ENCODE data around the gene RARB.

Gene RARB

DNA sequence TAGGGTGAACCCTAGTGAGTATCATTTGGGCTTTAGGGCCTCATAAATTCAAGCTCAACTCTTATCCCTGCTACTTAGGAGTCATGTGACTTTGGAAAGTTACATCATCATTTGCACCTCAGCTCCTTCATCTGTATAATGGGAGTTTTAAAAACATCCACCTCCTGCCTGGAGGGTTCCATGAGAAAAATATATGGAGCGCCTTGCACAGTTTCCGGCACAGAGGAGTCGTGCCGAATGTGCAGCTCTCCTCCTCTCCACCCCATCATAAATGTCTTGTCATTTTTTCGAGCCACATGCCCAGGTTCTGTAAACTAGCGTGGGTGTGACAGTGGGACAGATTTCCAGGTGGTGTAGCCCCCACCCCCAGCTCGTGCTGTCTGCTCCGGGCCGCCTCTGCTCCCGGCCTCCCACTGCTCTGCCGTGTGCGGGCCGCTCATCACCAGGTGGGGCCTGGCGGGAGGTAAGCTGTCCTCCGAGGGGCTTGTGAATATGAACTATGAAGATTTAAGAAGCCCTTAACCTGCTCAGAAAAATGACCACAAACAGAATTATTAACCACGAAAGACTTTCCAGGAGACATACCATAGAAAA is 146.2 kb downstream of the RARB start:
- DNase-seq (ENCODE audit: low read depth in 3 of 3, low spot score in 1 of 3), result no peak

DNA sequence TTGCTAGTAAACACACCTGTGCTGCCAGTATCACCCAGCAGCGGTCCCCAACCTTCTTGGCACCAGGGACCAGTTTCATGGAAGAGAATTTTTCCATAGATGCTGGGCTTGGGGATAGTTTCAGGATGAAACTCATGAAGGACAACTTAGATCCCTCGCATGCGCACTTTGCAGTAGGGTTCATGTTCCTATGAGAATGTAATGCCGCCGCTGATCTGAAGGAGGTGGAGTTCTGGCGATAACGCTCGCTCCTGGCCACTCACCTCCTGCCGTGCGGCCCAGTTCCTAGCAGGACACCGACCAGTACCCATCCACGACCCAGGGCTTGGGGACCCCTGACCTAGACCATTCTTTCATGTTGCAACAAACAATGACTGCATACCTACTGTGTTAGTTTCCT is 146.9 kb downstream of the RARB start:
- DNase-seq (ENCODE audit: low read depth in 3 of 3, low spot score in 1 of 3), result no peak

DNA sequence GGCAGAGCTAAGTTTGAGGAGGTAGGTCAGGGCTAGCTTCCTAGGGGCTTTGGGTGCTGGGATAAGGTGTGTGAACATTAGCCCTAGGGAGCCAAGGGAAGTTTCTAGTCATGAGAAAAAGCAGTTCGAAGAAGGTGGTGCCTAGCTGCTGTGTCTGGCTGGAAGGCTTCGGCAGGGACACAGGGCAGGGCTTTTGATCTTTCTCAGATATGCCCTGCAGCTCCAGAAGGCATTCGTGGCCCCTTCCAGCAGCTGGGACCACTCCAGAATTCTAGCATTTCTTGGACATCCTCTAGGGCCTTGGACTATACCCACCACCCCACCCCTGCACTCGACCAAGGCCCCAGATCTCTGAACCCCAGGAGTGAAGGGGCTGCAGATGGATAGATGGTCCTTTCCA is 148.1 kb downstream of the RARB start:
- no peak for DNase-seq (ENCODE audit: low read depth in 3 of 3, low spot score in 1 of 3)

DNA sequence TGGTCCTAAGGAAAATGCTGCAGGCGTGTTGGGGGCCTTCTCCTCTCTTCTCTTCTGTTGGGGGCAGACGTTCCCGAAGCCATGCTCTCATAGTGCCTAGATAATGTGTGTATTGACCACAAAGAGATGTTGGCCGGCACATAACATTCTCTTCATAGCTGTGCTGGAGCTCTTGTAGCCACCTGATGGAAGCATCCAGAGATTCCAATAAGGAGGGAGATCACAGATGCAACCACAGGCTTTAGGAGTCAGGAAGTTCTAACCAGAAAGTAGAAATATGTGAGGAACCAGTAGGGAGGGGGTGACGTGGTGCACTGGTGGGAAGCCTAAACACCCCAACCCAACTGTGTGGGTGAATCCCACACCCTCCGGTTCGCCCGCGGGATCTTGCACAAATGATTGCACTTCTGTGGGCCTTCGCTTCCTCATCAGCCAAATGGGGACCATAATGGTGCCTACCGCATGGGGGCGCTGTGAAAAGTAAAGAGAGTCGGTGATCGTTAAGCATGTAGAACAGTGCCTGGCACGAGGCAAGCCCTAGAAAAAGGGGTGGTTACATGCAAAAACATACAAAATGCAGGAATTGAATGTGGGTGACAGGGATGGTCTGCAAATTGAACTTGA is 148.9 kb downstream of the RARB start:
- DNase-seq (ENCODE audit: low read depth in 3 of 3, low spot score in 1 of 3), result no peak

DNA sequence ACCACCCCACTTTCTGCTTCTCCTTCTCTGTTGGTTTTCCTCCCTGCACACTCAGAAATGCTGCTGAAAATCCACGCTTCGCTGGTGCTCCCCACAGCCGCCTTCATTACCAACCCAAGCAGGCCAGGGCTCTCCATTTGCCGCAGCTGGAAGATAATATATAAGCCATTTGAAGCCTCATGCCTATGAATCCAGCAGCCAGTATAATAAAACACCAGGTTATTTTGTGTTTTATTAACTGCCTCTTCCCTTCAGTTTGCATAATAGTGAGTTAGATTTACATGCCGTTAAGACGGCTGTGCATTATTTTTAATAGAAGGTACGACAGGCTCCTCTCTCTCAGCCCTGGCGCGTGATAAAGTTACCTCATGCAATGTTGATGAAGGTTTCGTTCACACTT is 150.0 kb downstream of the RARB start:
- no peak for DNase-seq (ENCODE audit: low read depth in 3 of 3, low spot score in 1 of 3)

DNA sequence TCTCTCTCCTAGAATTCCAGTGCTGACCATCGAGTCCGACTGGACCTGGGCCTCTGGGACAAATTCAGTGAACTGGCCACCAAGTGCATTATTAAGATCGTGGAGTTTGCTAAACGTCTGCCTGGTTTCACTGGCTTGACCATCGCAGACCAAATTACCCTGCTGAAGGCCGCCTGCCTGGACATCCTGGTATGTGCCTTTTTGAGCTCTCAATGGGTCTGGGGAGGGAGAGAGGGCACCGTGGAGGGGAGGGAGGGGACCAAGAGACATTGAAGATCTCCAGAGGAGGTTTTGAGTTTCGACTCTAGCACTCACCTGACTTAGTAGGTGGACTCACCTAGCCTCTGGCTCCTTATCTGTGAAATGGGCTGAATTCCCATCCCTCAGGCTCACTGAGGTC is 152.5 kb downstream of the RARB start:
- no peak for DNase-seq (ENCODE audit: low read depth in 3 of 3, low spot score in 1 of 3)

DNA sequence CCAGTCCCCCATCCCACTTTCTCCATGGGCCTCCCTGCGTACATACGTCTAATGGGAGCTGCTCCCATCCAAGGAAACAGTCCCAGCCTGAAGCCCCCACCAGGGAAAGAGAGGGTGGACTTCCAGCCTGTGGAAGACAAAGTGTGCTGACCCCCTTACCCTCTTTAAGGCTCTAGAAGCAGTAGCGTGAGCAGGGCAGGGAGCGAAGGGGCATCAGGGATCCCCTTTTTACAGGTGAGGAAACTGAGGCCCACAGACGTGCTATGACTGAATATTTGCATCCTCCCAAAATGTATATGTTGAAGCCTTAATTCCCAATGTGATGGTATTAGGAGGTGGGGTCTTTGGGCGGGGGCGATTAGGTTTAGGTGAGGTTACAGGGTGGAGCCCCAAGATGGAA is 153.3 kb downstream of the RARB start:
- no peak for DNase-seq (ENCODE audit: low read depth in 3 of 3, low spot score in 1 of 3)

DNA sequence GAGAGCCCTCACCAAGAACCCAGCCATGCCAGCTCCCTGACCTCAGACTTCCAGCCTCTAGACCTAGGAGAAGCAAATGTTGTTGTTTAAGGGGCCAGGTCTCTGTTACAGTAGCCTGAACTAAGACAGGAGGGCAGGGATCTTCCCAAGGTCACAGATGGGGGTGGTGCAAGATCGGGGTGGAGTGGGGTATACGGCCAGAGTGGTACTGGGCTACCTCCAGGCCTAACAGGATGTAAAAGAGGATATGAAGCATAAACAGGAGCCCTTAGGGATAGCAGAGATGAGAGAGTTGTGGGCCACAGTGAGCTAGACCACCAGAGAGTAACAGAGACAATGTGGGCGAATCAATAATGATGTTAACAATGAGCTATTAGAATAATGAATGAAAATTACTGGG is 153.8 kb downstream of the RARB start:
- no peak for DNase-seq (ENCODE audit: low read depth in 3 of 3, low spot score in 1 of 3)

DNA sequence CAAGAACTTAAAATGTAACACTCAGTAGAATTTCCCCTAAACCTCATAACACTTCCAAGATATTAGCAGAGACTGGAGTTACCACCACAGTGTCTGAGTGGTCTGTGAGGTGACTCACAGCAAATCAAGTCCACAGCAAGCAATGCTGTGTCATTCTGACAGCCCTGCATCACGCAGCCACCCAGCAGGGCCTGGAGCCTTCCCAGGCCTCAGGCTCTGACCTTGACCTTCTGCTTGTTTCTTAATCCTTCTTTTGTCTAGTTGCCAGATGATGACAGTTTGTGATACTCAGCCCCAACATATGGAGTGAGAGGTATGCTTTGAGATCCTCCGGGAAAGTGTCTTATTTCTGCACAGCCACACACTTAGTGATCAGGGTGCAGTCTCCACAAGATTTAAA is 154.2 kb downstream of the RARB start:
- no peak for DNase-seq (ENCODE audit: low read depth in 3 of 3, low spot score in 1 of 3)

DNA sequence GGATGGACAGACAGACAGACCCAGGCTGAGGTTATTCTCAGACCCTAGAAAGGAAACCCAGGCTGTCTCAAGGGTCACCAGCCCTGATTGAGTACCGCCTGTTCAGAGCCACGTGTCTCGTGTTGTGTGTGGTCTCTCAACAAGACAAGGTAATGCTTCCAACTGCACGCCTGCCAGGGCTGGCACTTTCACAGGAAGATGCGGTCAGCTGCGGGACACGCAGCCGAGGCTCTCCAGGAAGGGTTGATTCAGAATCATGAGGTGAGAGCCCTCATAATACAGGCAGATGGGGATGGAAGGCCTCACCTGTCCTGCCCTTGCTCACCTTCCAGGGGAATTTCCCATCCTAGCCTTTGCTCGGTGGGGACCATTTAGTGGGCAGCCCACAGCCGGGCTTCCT is 155.3 kb downstream of the RARB start:
- no peak for DNase-seq (ENCODE audit: low read depth in 3 of 3, low spot score in 1 of 3)

DNA sequence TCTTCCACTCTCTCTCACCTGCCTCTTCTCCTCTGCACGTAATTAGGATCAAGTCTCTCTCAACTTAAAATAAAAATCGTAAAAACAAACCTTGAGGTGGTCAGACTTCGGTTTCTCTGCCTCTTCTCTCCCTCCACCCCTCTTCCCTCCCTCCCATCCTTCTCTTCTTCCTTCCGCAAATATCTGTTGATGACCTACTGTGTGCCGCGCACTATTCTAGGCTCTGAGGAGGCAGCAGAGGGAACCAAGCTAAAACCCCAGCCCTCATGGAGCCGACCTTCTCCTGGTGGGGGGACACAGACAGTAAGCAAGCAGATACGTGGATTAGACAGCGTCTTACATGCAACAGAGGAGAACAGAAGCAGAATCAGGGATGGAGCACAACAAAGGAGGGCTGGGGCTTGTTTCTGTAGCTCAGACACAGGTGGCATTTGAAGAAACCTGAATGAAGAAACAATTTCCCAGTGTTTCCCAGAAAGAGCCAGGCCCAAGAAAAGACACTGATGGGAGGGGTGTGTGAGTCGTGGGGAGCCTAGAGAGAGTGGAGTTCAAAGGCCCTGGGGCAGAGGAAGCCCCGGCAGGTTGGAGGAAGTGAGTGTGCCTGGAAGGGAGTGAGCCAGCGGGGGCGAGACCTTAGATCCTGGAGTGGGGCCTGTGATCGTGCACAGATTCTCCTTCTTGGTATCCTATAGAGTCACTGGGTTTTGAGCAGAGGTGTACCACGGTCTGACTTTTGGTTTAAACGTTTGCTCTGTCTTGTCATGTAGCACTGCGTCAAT is 156.1 kb downstream of the RARB start:
- no peak for DNase-seq (ENCODE audit: low read depth in 3 of 3, low spot score in 1 of 3)

DNA sequence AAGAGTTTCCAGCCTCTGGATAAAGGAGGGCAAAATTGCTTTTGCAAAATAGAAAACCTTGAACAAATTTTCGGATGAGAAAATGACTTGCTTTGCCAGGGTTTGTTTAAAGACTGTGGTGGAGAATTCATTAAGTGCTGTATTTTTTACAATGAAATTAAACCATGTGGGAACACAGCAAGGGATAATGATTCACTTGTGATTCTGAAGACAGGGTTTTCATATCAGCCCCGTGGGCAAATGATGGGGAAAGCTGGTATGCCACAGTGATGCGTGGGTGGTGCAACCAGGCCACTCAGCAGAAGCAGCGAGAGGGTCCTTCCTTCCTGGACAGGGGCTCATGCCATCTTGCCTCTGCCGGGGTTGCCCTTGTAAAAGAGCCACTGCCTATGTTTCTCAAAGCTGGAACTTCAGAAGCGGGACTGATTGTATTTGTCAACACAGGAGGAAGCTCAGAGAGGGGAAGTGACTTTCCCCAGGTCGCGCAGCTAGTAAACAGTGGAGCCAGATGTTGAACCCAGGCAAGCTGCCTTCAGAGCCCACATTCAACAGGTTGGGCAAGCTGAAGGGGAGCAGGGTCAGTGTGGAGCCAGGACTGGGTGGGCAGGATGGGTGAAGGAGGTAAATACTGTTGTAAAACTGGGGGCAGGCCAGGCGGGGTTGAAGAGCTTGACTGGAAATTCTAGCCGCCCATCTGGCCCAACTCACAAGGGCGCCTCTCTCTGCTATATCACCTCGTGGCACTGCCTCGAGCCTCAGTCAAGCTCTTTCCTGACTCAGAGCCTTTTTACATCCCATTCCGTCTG is 157.5 kb downstream of the RARB start:
- DNase-seq (ENCODE audit: low read depth in 3 of 3, low spot score in 1 of 3), result no peak

DNA sequence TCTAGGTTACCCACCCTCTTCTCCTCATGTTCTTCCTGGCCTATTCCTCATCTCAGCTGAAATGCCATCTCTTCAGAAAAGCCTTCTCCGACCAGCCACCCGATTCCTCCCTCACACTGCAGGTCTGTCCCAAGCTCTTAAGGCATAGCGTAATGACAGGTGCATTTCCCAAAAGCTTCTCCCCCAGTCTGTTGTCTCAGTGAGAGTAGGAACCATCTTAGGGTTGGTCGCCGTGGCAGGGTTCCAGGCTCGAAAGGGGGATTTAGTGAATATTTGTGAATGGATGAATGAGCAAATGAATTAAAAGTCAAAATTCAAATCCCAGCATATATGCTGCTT is 158.1 kb downstream of the RARB start:
- no peak for DNase-seq (ENCODE audit: low read depth in 3 of 3, low spot score in 1 of 3)

DNA sequence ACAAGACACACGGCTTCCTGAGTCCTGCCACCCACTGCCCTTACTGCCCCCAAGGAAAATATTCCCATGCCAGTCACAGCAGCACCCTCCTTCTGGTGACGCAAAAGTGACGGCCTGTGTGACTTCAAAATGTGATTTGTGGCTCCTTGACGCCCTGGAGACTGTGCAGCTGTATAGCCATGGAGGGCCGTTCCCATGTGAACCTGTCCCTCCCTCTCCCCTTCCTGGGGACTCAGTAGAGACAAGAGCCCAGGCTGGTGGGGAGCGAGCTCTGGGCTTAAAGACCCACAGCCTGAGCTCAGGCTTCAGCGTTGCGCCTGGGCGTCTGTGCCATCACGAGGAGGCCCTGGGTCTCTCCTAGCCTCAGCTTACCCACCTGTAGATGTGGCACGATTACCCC is 158.5 kb downstream of the RARB start:
- DNase-seq (ENCODE audit: low read depth in 3 of 3, low spot score in 1 of 3), result no peak

DNA sequence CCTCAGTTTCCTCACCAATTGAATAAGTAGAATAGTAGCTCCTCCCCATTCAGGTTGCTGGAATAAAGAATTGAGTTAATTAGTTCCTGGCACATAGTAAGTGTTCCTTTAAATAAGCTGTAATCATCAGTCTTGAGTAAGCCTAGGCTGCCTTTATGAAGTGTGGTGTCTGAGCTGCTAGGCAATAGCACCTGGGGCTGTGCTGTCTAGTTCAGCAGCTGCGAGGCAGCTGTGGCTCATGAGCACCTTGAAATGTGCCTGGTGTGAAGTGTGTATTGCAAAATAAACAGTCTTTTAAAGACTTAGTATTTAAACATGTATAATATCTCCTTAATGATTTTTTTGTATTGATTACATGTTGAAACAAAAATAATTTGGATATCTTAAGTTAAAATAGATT is 159.0 kb downstream of the RARB start:
- no peak for DNase-seq (ENCODE audit: low read depth in 3 of 3, low spot score in 1 of 3)

DNA sequence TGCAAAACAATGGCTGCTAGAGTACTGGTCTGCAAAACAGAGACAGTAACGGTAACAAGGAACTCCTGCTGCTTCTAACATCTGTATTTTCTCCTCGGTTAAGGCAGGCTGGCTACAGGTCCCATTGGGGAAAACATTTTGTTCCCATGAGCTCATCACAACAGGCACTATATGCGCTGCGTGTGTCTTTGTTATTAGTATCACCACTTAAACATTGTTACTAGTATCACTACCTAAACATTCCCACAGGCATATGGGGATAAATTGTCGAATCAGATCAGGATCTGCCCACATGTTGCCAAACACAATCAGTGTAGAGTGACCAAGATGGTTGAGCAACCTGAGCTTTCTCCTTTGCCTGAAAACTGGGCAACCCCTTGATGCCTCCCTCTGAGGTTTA is 159.5 kb downstream of the RARB start:
- DNase-seq (ENCODE audit: low read depth in 3 of 3, low spot score in 1 of 3), result no peak

DNA sequence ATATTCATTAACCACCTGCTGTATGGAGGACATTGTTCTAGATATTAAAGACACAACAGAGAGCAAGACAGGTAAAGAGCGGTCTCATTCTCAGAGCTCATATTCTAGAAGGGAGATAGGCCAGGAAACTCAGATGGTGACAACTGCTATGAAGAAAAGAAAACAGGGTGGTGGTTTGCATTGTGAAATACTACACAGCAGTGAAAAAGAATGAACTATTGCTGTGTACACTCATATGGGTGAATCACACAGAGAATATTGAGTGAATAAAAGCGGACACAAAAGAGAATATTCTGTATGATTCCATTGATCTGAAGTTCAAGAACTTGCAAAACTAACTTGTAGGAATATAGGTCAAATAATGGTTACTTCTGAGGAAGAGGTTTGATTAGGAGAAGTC is 159.9 kb downstream of the RARB start:
- no peak for DNase-seq (ENCODE audit: low read depth in 3 of 3, low spot score in 1 of 3)

DNA sequence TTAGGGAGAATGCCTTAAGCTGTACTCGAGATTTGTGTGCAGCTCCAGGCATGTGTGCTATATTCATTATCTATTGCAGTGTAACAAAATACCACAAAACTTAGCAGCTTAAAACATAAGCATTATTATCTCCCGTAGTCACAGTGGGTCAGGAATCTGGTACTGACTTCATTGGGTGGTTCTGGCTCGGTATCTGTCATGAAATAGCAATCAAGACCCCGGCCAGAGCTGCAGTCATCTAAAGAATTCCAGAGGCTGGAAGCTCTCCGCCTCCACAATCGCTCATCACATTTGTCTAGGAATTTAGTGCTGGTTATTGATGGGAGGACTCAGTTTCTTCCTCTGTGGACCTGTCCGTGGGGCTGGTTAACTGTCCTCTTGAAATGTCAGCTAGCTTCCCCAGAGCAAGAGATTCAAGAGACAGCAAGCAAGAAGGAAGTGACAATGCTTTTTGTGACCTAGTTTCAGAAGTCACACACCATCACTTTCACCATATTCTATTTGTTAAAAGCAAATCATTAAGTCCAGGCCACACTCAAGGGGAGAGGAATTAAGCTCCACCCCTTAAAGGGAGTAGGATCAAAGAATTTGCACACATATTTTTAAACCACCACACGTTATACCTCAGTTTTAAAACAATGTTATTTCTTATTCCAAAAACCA is 160.5 kb downstream of the RARB start:
- no peak for DNase-seq (ENCODE audit: low read depth in 3 of 3, low spot score in 1 of 3)

DNA sequence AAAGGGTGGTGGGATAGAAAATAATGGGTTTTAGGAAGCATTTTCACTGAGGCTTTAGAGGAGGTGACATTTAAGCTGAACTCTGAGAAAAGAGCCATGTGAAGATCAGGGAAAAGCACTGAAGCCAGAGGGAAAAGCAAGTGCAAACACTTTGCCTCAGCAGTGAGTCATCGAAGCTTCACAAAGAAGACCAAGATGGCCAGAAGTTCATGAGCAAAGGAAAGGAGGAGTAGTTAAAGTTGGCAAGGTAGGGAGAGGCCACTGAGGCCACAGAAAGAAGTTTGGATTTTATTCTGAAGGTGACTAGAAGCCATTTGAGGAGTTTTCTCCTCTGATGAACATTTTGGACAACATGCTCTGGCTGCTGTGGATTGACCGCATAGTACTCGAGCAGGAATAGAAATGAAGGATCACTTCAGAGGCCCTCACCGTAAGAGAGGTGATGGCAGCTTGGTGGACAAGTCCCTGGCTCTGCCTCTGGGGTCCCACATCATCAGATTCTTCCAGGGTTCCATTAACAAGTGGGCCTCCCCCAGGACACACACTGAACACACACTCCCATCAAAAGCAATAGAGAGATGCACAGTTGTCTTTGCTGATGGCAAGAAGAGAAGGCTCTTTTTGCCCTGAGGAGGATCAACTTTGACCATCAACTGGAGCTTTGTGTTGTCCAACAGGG is 161.2 kb downstream of the RARB start:
- DNase-seq (ENCODE audit: low read depth in 3 of 3, low spot score in 1 of 3), result no peak

DNA sequence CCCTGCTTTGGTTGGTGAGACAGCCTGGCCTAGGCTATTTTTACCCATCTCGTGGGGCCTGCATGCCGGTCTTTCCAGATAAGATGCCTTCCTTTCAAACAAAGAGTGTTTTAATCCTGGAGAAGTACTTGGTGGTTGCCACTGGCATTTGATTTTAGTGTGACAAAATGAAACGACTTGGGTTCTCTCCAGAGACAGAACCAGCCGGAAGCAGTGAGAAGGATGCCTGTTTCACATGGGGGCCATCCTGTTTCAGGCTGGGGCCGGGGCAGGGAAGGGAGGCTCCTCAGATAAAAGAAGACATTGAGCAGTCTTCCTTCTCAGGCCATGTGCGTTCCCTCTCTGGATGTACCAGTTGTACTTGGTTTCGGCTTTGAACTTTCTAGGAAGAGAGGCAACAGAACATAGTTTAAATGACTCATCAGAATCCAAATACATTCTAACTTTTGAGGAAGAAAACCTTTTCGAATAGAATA is 161.8 kb downstream of the RARB start:
- DNase-seq (ENCODE audit: low read depth in 3 of 3, low spot score in 1 of 3), result no peak

DNA sequence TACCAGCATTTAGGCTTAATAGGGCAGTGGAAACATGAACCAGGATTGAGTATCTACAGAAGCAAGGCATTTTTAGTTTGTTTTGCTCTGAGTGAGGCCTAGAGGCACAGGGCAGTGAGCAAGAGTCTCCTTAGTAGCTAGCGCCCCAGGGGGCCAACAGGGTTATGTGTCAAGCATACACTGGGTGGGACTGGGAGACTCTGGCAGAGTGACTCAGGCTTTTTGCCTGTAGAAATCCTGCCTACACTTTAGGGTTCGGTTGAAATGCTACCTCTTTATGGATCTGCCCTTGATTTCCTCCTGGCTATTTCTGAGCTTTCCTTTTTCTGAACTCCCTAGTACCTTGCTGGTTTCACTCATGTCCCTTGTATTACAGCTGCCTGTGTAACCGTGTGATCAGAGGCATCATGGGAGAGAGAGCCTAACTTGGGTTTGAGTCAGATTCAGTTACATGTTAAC is 164.5 kb downstream of the RARB start:
- DNase-seq (ENCODE audit: low read depth in 3 of 3, low spot score in 1 of 3), result no peak

All from stimulated activated CD4-positive, alpha-beta T cell treated with anti-CD3 and anti-CD28 coated beads, TNF-alpha, amount 100 ng/mL, for 1 hour (primary cell).